ENCODE results near the gene UBQLNL.

Gene UBQLNL

DNA sequence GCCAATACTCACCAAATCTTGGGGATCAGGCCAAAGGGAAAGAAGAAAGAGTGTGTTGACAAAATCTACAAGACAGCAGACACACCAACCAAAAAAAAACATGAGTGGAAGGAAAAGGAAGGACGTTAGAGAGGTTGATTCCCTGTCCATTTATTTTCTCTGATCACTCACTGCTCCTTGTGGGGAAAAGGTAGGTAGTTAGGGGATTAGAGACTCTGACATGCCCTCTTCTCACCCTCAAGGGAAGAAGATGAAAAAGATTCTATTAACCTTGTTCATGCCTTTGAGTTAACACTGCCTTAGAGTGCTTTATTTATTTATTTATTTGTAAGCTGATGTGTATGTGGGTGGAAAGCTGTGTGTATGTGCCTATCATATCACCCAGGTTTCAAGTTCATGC lies 31.9 kb upstream of the UBQLNL start, which contains the start of gene OR52H1:
Gene OR52H1 (minus strand): TSS at position 101 of the 400 bp plus-strand sequence. CDS start 3,035 bp downstream, outside the sequence.
- TF ChIP-seq, protein P1, sequence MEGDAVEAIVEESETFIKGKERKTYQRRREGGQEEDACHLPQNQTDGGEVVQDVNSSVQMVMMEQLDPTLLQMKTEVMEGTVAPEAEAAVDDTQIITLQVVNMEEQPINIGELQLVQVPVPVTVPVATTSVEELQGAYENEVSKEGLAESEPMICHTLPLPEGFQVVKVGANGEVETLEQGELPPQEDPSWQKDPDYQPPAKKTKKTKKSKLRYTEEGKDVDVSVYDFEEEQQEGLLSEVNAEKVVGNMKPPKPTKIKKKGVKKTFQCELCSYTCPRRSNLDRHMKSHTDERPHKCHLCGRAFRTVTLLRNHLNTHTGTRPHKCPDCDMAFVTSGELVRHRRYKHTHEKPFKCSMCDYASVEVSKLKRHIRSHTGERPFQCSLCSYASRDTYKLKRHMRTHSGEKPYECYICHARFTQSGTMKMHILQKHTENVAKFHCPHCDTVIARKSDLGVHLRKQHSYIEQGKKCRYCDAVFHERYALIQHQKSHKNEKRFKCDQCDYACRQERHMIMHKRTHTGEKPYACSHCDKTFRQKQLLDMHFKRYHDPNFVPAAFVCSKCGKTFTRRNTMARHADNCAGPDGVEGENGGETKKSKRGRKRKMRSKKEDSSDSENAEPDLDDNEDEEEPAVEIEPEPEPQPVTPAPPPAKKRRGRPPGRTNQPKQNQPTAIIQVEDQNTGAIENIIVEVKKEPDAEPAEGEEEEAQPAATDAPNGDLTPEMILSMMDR (IDR thresholded peaks at IDR 0.05; ENCODE audit: low read depth, low read length, missing control alignments), result no peak
- DNase-seq (ENCODE audit: low read depth), result no peak
- no peak within 1 kb of the TSS for H3K4me3 ChIP-seq (ENCODE audit: low read depth, low read length)
- in situ Hi-C loops (cut with HindIII; ENCODE audit: low sequenced_read_pairs), result no loop called here

DNA sequence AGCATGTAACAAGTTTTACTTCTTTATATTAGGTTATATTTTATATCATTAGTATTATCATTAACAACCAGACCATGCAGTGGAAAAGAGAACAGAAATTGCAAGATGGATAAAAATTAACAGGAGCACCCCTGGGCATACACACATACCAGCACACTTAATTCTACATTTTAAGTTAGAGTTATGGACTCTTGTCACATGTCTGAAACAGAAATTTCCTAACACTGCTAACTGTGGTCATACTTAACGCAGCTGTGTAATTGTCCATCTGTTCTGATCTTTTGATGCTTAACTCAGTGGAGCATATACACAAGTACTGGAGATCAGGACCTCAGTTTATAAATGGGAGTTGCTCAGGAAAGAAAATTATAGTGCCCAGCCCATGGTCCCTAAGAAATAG lies 31.5 kb upstream of the UBQLNL start:
- H3K4me3 ChIP-seq (ENCODE audit: low read depth, low read length), result no peak overlapping the region
- DNase-seq (ENCODE audit: low read depth), result no peak
- TF ChIP-seq, protein P1 (IDR thresholded peaks at IDR 0.05; ENCODE audit: low read depth, low read length, missing control alignments), result no peak
- in situ Hi-C loops (cut with HindIII; ENCODE audit: low sequenced_read_pairs), result no loop called here

DNA sequence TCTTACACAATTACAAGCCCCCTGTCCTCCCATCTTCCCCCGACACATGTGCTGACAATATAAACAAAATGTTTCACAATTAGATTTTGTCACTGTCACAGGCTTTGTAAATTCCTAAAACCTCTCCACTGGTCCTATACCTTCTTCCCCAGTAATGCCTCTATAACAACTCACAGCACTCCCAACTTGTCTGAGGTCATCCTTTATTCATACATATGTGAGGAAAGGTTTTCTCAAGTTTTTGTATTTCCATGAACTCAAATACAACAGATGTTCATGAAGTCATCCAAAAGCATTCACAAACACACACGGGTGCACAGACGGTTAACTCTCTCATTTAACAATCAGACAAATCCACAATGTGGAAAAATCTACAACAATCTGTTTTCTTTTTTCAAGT lies 30.0 kb upstream of the UBQLNL start:
- in situ Hi-C loops (cut with HindIII; ENCODE audit: low sequenced_read_pairs), result no loop called here
- no peak for DNase-seq (ENCODE audit: low read depth)
- TF ChIP-seq, protein P1 (IDR thresholded peaks at IDR 0.05; ENCODE audit: low read depth, low read length, missing control alignments), result no peak
- H3K4me3 ChIP-seq (ENCODE audit: low read depth, low read length), result no peak overlapping the region

DNA sequence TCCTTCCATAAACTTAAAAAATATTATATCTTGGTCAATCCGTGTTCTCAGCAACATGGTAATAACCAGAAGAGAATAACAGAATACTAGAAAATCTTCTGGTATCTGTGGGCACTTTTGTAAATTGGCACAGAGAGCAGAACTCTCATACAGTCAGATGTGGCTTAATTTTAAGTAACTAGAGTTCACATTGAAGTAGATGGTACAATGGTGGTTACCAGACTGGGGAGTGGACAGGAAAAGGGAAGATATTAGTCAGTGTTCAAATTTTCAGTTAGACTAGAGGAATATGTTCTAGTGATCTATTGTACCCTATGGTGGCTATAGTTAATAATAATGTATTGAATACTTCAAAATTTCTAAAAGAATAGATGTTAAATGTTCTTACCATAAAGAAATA lies 24.9 kb upstream of the UBQLNL start:
- in situ Hi-C loops (cut with HindIII; ENCODE audit: low sequenced_read_pairs), result no loop called here
- DNase-seq (ENCODE audit: low read depth), result no peak
- no peak overlapping the region for H3K4me3 ChIP-seq (ENCODE audit: low read depth, low read length)
- TF ChIP-seq, protein P1 (IDR thresholded peaks at IDR 0.05; ENCODE audit: low read depth, low read length, missing control alignments), result no peak

DNA sequence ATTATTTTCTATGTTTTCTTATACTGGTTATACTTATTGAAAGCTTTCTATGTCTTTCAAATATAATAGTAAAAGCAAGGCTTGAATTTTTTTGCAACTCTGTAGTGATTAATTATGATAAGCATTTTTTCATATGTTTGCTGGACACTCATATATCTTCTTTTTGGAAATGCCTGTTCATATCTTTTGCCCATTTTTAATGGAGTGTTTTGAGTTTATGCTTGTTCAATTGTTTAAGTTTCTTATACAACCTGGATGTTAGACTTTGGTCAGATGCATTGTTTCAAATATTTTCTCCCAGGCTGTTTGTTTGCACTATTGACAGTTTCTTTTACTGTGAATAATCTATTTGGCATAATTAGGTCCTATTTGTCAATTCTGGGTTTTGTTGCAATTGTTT lies 20.0 kb upstream of the UBQLNL start:
- TF ChIP-seq, protein P1 (IDR thresholded peaks at IDR 0.05; ENCODE audit: low read depth, low read length, missing control alignments), result no peak
- H3K4me3 ChIP-seq (ENCODE audit: low read depth, low read length), result no peak overlapping the region
- no peak for DNase-seq (ENCODE audit: low read depth)
- in situ Hi-C loops (cut with HindIII; ENCODE audit: low sequenced_read_pairs), result no loop called here

DNA sequence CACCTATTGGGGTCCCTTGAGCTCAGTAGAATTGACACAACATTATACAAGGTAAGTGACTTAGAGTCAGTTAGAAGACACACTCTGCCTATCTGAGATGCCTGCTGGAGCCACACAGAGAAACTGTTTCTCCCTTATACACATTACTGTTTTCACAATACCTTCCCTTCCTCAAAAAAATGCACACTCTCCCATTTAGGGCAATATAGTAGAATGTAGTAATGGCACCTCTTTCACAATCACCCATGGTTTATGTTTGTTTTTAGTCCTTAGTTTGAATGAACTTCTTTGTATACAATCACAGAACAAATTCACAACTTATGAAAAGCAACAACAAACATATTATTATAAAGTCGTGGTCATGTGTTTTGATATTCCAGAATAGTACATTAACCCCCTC lies 17.5 kb upstream of the UBQLNL start:
- H3K4me3 ChIP-seq (ENCODE audit: low read depth, low read length), result no peak overlapping the region
- TF ChIP-seq, protein P1 (IDR thresholded peaks at IDR 0.05; ENCODE audit: low read depth, low read length, missing control alignments), result no peak
- no peak for DNase-seq (ENCODE audit: low read depth)
- in situ Hi-C loops (cut with HindIII; ENCODE audit: low sequenced_read_pairs), result no loop called here

All from astrocyte of the cerebellum (primary cell).